IPS-18c (cell line): Measurements from ENCODE around the gene CMBL.
"Not testable (repeated sequence)": the region's sequence is repeated elsewhere in the genome, so short reads cannot be mapped to it uniquely, and the experiment has no call there.

ENCODE experiments used
- H3K4me3 ChIP-seq: 2 replicates; pipeline ENCODE4 v1.7.0; 2013; ENCODE audit warnings: low read depth, mild to moderate bottlenecking, low read length, moderate library complexity; ENCODE audit not compliant: insufficient read depth
- H3K9me3 ChIP-seq: one replicate; pipeline ENCODE4 v1.6.1; 2013; ENCODE audit warnings: mild to moderate bottlenecking, low read length, moderate library complexity; ENCODE audit not compliant: control insufficient read depth, insufficient read depth

The CMBL gene

GRCh38 chr5:10297646-10298204 lies 10.0 kb downstream of the CMBL start:
- H3K9me3 ChIP-seq, result no peaks in the 10 kb centered on the region

GRCh38 chr5:10295619-10296326 lies 11.9 kb downstream of the CMBL start:
- Histone ChIP-seq H3K4me3 (no peak overlapping the region), H3K9me3 (no peaks in the 10 kb centered on the region)

More at GRCh38 chr5:10297646-10298204, 10.0 kb downstream of the CMBL start:
- H3K4me3 ChIP-seq, result no peak overlapping the region

GRCh38 chr5:10293907-10294662 lies 13.6 kb downstream of the CMBL start:
- Histone ChIP-seq H3K9me3 (no peaks in the 10 kb centered on the region), H3K4me3 (no peak overlapping the region)

- H3K4me3 ChIP-seq, result no peak overlapping the region
- H3K9me3 ChIP-seq, result no peaks in the 10 kb centered on the region
These were observed 15.9 kb downstream of the CMBL start for GRCh38 chr5:10291692-10292339.

- H3K4me3 ChIP-seq, result no peak overlapping the region
- no peaks in the 10 kb centered on the region for H3K9me3 ChIP-seq
These were observed 17.3 kb downstream of the CMBL start for GRCh38 chr5:10290438-10290837.

- Histone ChIP-seq H3K9me3 (no peaks in the 10 kb centered on the region), H3K4me3 (no peak overlapping the region)
These were observed 17.7 kb downstream of the CMBL start for GRCh38 chr5:10289991-10290390.

GRCh38 chr5:10289353-10289752 lies 18.3 kb downstream of the CMBL start:
- H3K9me3 ChIP-seq, result no peaks in the 10 kb centered on the region
- H3K4me3 ChIP-seq, result no peak overlapping the region

- no peaks in the 10 kb centered on the region for H3K9me3 ChIP-seq
- no peak overlapping the region for H3K4me3 ChIP-seq
These were observed 19.0 kb downstream of the CMBL start for GRCh38 chr5:10288592-10289219.

- Histone ChIP-seq H3K4me3 (no peak overlapping the region), H3K9me3 (peaks cover 2% of the 10 kb centered on the region)
These were observed 20.9 kb downstream of the CMBL start for GRCh38 chr5:10286862-10287227.

- H3K9me3 ChIP-seq, result peaks cover 2% of the 10 kb centered on the region
- H3K4me3 ChIP-seq, result no peak overlapping the region
These were observed 21.4 kb downstream of the CMBL start for GRCh38 chr5:10286162-10286861.

GRCh38 chr5:10285362-10285761 lies 22.3 kb downstream of the CMBL start:
- not testable (repeated sequence) for H3K9me3 ChIP-seq, H3K4me3 ChIP-seq

- H3K4me3 ChIP-seq, result no peak overlapping the region
- H3K9me3 ChIP-seq, result peaks cover 2% of the 10 kb centered on the region
These were observed 23.6 kb downstream of the CMBL start for GRCh38 chr5:10283927-10284635.

- no peak overlapping the region for H3K4me3 ChIP-seq
- H3K9me3 ChIP-seq, result peaks cover 2% of the 10 kb centered on the region
These were observed 27.6 kb downstream of the CMBL start for GRCh38 chr5:10279925-10280720.

- Histone ChIP-seq H3K4me3 (no peak overlapping the region), H3K9me3 (peaks cover 2% of the 10 kb centered on the region)
These were observed 28.4 kb downstream of the CMBL start for GRCh38 chr5:10279328-10279727.

- Histone ChIP-seq H3K9me3 (peaks cover 2% of the 10 kb centered on the region), H3K4me3 (no peak overlapping the region)
These were observed 28.9 kb downstream of the CMBL start for GRCh38 chr5:10278658-10279279.
